ENCODE measurements around the gene CDPF1.
A peak's percentile ranks its signal among the peaks of the same experiment; 100 is the strongest.
"Not testable (repeated sequence)": the region's sequence is repeated elsewhere in the genome, so short reads cannot be mapped to it uniquely, and the experiment has no call there.

Gene CDPF1

GRCh38 chr22:46281866-46282678 lies 32.0 kb upstream of the CDPF1 start:
- no peak for DNase-seq

- DNase-seq: peak; percentile 71
Observed at GRCh38 chr22:46280999-46281623, 31.0 kb upstream of the CDPF1 start.

GRCh38 chr22:46280063-46280817 lies 30.1 kb upstream of the CDPF1 start:
- no peak for DNase-seq

- DNase-seq: no peak
Observed at GRCh38 chr22:46278656-46279645, 28.9 kb upstream of the CDPF1 start.

GRCh38 chr22:46276563-46276962 lies 26.5 kb upstream of the CDPF1 start:
- DNase-seq: no peak

GRCh38 chr22:46275455-46276122 lies 25.5 kb upstream of the CDPF1 start:
- no peak for DNase-seq

- DNase-seq: no peak
Observed at GRCh38 chr22:46274381-46274780, 24.3 kb upstream of the CDPF1 start.

GRCh38 chr22:46273432-46274148 lies 23.5 kb upstream of the CDPF1 start:
- no peak for DNase-seq

- DNase-seq: no peak
Observed at GRCh38 chr22:46272762-46273431, 22.8 kb upstream of the CDPF1 start.

GRCh38 chr22:46272196-46272595 lies 22.1 kb upstream of the CDPF1 start:
- DNase-seq: no peak

GRCh38 chr22:46269564-46269963 lies 19.5 kb upstream of the CDPF1 start:
- no peak for DNase-seq

GRCh38 chr22:46267431-46268279 lies 17.6 kb upstream of the CDPF1 start, which contains the start of gene TTC38:
Gene TTC38, plus strand, starts transcription at chr22:46268008. Its CDS starts 32 bp downstream, at chr22:46268040.
- DNase-seq: peak; percentile 62

- not testable (repeated sequence) for DNase-seq
Observed at GRCh38 chr22:46265627-46266026, 15.5 kb upstream of the CDPF1 start.

GRCh38 chr22:46264520-46264919 lies 14.4 kb upstream of the CDPF1 start:
- not testable (repeated sequence) for DNase-seq

- no peak for DNase-seq
Observed at GRCh38 chr22:46263216-46263590, 13.1 kb upstream of the CDPF1 start, which contains the start of gene PKDREJ. Gene PKDREJ, minus strand, starts transcription at chr22:46263343. Its CDS starts 21 bp downstream, at chr22:46263322.

GRCh38 chr22:46262449-46263215 lies 12.5 kb upstream of the CDPF1 start:
- DNase-seq: peak; percentile 48

GRCh38 chr22:46260038-46260437 lies 9.9 kb upstream of the CDPF1 start:
- no peak for DNase-seq

- no peak for DNase-seq
Observed at GRCh38 chr22:46259374-46259773, 9.3 kb upstream of the CDPF1 start.
